Mesendoderm (in vitro differentiated cells): ENCODE data around the gene MPC1.

Experiments used
- DNase-seq: peaks from one replicate; pipeline ENCODE4 v3.0.0; 2013
- H2AK5ac ChIP-seq: 2 replicates; pipeline ENCODE4 v1.6.1; 2013; ENCODE audit warnings: low read length, inconsistent platforms
- H2BK120ac ChIP-seq: 2 replicates; pipeline ENCODE4 v1.6.1; 2013; ENCODE audit warnings: low read depth, mild to moderate bottlenecking, low read length, moderate library complexity, mixed read lengths
- H2BK15ac ChIP-seq: replicated peaks from 2 replicates; pipeline ENCODE4 v1.6.1; 2013; ENCODE audit warnings: low read depth, mild to moderate bottlenecking, moderate library complexity
- H2BK5ac ChIP-seq: 2 replicates; pipeline ENCODE4 v1.6.1; 2013; ENCODE audit warnings: low read length, inconsistent platforms
- H3K18ac ChIP-seq: 2 replicates; pipeline ENCODE4 v1.6.1; 2013; ENCODE audit warnings: mild to moderate bottlenecking, low read length, mixed read lengths
- H3K23ac ChIP-seq: one replicate; pipeline ENCODE4 v1.6.1; 2013; ENCODE audit warnings: low read length
- H3K27ac ChIP-seq: 2 replicates; pipeline ENCODE4 v1.5.1; 2013; ENCODE audit warnings: low read depth, mild to moderate bottlenecking, inconsistent platforms, low read length, moderate library complexity
- H3K27me3 ChIP-seq: 2 replicates; pipeline ENCODE4 v1.6.1; 2013; ENCODE audit warnings: low read length, control low read depth, mild to moderate bottlenecking, inconsistent platforms; ENCODE audit not compliant: insufficient read depth, poor library complexity
- H3K36me3 ChIP-seq: 2 replicates; pipeline ENCODE4 v1.6.1; 2013; ENCODE audit warnings: low read length, inconsistent platforms; ENCODE audit not compliant: control insufficient read depth, insufficient read depth
- H3K4ac ChIP-seq: one replicate; pipeline ENCODE4 v1.6.1; 2013; ENCODE audit warnings: low read depth, mild to moderate bottlenecking, low read length, moderate library complexity
- H3K4me1 ChIP-seq: 2 replicates; pipeline ENCODE4 v1.6.1; 2013; ENCODE audit warnings: low read depth, low read length, inconsistent platforms; ENCODE audit not compliant: control insufficient read depth
- H3K4me2 ChIP-seq: 2 replicates; pipeline ENCODE4 v1.6.1; 2013; ENCODE audit warnings: low read length
- H3K4me3 ChIP-seq: 2 replicates; pipeline ENCODE4 v1.5.1; 2013; ENCODE audit warnings: mild to moderate bottlenecking, low read length
- H3K56ac ChIP-seq: one replicate; pipeline ENCODE4 v1.6.1; 2013; ENCODE audit warnings: low read length
- H3K79me1 ChIP-seq: 2 replicates; pipeline ENCODE4 v1.6.1; 2013; ENCODE audit warnings: low read length, inconsistent platforms
- H3K79me2 ChIP-seq: 2 replicates; pipeline ENCODE4 v1.6.1; 2013; ENCODE audit warnings: mild to moderate bottlenecking, low read length; ENCODE audit not compliant: control insufficient read depth, insufficient read depth
- H3K9ac ChIP-seq: 2 replicates; pipeline ENCODE4 v1.6.1; 2013; ENCODE audit warnings: low read length, inconsistent platforms
- H4K5ac ChIP-seq: one replicate; pipeline ENCODE4 v1.6.1; 2013; ENCODE audit warnings: low read length
- H4K8ac ChIP-seq: one replicate; pipeline ENCODE4 v1.6.1; 2013; ENCODE audit warnings: low read depth, mild to moderate bottlenecking, control low read depth, low read length, moderate library complexity
- WGBS: extraction: QIAGEN DNeasy Blood & Tissue Kit; methylation state at CpG from one replicate; pipeline ENCODE4 v1.1.7; 2013; ENCODE audit warnings: low lambda C conversion rate, missing lambda C conversion rate; ENCODE audit not compliant: insufficient coverage; ENCODE audit errors: extremely low coverage; 5-methylcytosine and 5-hydroxymethylcytosine counted together

Gene MPC1

DNA sequence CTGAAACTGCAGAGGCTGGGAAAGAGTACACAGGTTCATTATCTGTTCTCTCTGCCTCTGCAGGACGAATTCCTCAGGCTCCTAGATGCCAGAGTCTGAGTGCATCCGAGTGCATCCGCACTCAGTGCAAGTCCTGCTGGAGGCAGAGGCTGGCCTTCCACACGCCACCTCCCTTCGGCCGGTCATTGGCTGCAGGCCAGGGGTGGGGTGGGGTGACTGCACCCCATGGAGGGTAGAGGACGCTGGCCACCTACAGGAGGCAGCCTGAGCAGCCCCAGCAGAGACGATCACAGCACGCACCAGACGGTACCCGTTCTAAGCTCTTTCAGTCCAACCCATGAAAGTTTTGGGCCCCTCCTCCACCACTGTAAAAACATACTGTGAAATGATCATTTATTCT is 52.1 kb downstream of the MPC1 start:
- no peaks in the 10 kb centered on the region for H3K27me3 ChIP-seq
- H2AK5ac ChIP-seq, result no peak overlapping the region
- no peak overlapping the region for H3K9ac ChIP-seq
- H3K36me3 ChIP-seq, result peaks cover 3% of the 10 kb centered on the region
- H2BK15ac ChIP-seq, result no peak overlapping the region
- no CpG with 5 or more reads among the region's 11 CpGs for WGBS
- no peak overlapping the region for H2BK5ac ChIP-seq
- no peak overlapping the region for H3K4ac ChIP-seq
- peaks cover under 1% of the 10 kb centered on the region for H3K4me1 ChIP-seq
- H2BK120ac ChIP-seq, result no peak overlapping the region
- H4K5ac ChIP-seq, result no peak overlapping the region
- H4K8ac ChIP-seq, result no peak overlapping the region
- H3K23ac ChIP-seq, result no peak overlapping the region
- H3K27ac ChIP-seq, result no peak overlapping the region
- peaks cover 22% of the 10 kb centered on the region for H3K79me1 ChIP-seq
- no peak overlapping the region for H3K4me2 ChIP-seq
- H3K79me2 ChIP-seq, result peaks cover 50% of the 10 kb centered on the region
- H3K18ac ChIP-seq, result no peak overlapping the region
- no peak overlapping the region for H3K4me3 ChIP-seq
- H3K56ac ChIP-seq, result no peak overlapping the region
- DNase-seq, result peak; percentile 96

DNA sequence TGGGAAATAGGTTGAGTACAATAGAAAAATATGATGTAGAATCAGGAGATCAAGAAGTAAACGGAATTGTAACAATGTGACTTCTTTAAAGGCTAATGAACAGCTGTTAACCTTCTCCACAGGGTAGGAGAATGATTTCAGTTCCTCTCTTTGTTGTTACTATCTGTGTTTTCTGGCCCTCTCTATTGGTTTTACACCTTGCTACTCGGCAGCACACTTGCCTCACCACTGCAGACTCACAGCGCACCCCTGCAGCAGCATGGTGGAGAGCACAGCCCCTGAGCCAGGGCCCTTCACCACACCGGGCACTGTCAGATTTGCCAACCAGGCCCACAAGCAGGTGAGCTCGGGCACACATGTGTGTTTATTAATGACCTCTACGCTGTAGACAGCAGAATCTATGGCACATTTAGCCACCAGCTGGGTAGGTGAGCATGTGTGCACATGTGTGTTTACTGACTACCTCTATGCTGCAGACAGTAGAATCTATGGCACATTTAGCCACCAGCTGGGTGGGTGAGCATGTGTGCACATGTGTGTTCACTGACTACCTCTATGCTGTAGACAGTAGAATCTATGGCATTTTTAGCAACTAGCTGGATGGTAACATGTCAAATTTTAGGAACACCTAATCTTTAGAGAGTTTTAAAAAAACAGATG is 57.2 kb downstream of the MPC1 start:
- Histone ChIP-seq H3K4me3 (no peak overlapping the region), H3K4me1 (peaks cover 4% of the 10 kb centered on the region), H2BK5ac (no peak overlapping the region), H2BK15ac (no peak overlapping the region), H3K27ac (no peak overlapping the region), H3K23ac (no peak overlapping the region), H3K9ac (no peak overlapping the region), H3K79me1 (peaks cover 20% of the 10 kb centered on the region), H3K18ac (no peak overlapping the region), H3K36me3 (peaks cover 2% of the 10 kb centered on the region), H3K27me3 (no peaks in the 10 kb centered on the region), H4K8ac (no peak overlapping the region), H2AK5ac (no peak overlapping the region), H3K4ac (no peak overlapping the region), H3K4me2 (no peak overlapping the region), H4K5ac (no peak overlapping the region), H3K56ac (no peak overlapping the region), H2BK120ac (no peak overlapping the region), H3K79me2 (peaks cover 13% of the 10 kb centered on the region)
- peak; percentile 70 for DNase-seq
- no CpG with 5 or more reads among the region's 6 CpGs for WGBS

- Histone ChIP-seq H3K4me1 (peaks cover 4% of the 10 kb centered on the region), H3K27me3 (no peaks in the 10 kb centered on the region), H3K18ac (no peak overlapping the region), H3K9ac (no peak overlapping the region), H2AK5ac (no peak overlapping the region), H2BK15ac (no peak overlapping the region), H2BK5ac (no peak overlapping the region), H3K4me3 (no peak overlapping the region), H3K56ac (no peak overlapping the region), H3K23ac (no peak overlapping the region), H2BK120ac (no peak overlapping the region), H3K4ac (no peak overlapping the region), H4K8ac (no peak overlapping the region), H3K4me2 (no peak overlapping the region), H3K79me2 (peaks cover 5% of the 10 kb centered on the region), H4K5ac (no peak overlapping the region), H3K79me1 (peaks cover 14% of the 10 kb centered on the region), H3K36me3 (peaks cover 2% of the 10 kb centered on the region), H3K27ac (peak overlapping the region; percentile 31)
- no CpG with 5 or more reads among the region's 5 CpGs for WGBS
- DNase-seq, result no peak
These were observed 59.3 kb downstream of the MPC1 start for GRCh38 chr6:166323395-166323794.

- Histone ChIP-seq H2BK120ac (no peak overlapping the region), H2BK5ac (no peak overlapping the region), H2BK15ac (no peak overlapping the region), H3K18ac (no peak overlapping the region), H3K4me1 (peaks cover 1% of the 10 kb centered on the region), H3K4me3 (no peak overlapping the region), H3K27ac (no peak overlapping the region), H2AK5ac (no peak overlapping the region), H4K8ac (no peak overlapping the region), H3K4me2 (no peak overlapping the region), H3K27me3 (no peaks in the 10 kb centered on the region), H3K56ac (no peak overlapping the region), H3K79me2 (peaks cover under 1% of the 10 kb centered on the region), H3K4ac (no peak overlapping the region), H3K9ac (no peak overlapping the region), H4K5ac (no peak overlapping the region), H3K36me3 (no peaks in the 10 kb centered on the region), H3K79me1 (peaks cover 2% of the 10 kb centered on the region), H3K23ac (no peak overlapping the region)
- peak; percentile 63 for DNase-seq
- WGBS, result no CpG with 5 or more reads among the region's 18 CpGs
These were observed 63.8 kb downstream of the MPC1 start for GRCh38 chr6:166318649-166319600.

DNA sequence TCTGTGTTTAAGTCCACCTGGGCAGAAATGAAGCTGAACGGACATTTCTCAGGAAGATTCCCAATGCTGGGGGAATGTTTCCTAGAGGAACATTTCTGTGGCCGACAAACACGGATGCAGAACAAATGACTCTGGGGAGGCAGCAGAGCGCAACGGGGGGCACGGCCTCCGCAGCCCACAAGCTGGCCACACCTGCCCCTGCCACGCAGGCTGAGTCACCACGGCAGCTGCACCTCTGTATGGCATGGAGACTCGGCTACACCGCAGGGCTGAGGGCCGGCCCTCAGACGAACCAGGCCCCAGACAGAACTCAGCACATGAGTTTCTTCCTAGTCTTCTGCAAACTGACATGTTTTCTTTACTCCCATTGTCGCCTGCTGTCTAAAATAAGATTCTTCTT is 64.5 kb downstream of the MPC1 start:
- no peak overlapping the region for H2BK5ac ChIP-seq
- H3K23ac ChIP-seq, result no peak overlapping the region
- no peak for DNase-seq
- H3K79me2 ChIP-seq, result no peaks in the 10 kb centered on the region
- no peak overlapping the region for H2BK15ac ChIP-seq
- no peaks in the 10 kb centered on the region for H3K79me1 ChIP-seq
- no peaks in the 10 kb centered on the region for H3K36me3 ChIP-seq
- H2AK5ac ChIP-seq, result no peak overlapping the region
- no peak overlapping the region for H3K56ac ChIP-seq
- no peaks in the 10 kb centered on the region for H3K4me1 ChIP-seq
- no peak overlapping the region for H4K8ac ChIP-seq
- H3K27ac ChIP-seq, result no peak overlapping the region
- no peak overlapping the region for H3K4me2 ChIP-seq
- no CpG with 5 or more reads among the region's 14 CpGs for WGBS
- no peak overlapping the region for H3K9ac ChIP-seq
- no peak overlapping the region for H3K4ac ChIP-seq
- no peak overlapping the region for H3K18ac ChIP-seq
- no peak overlapping the region for H2BK120ac ChIP-seq
- H4K5ac ChIP-seq, result no peak overlapping the region
- H3K27me3 ChIP-seq, result no peaks in the 10 kb centered on the region
- H3K4me3 ChIP-seq, result no peak overlapping the region
